IPS-11a (cell line): Measurements from ENCODE around the gene CLK1.

Experiments
- H3K4me3 ChIP-seq: one replicate; pipeline ENCODE4 v1.5.1; 2013; ENCODE audit warnings: low read depth, low read length, control low read depth

CLK1 gene

GRCh38 chr2:200811333-200812121 is 52.9 kb downstream of the CLK1 start, which contains the start of gene BZW1:
Gene BZW1, plus strand, starts transcription at chr2:200811910. Its CDS starts 1,308 bp downstream, at chr2:200813218.
- peak within 1 kb of the TSS; percentile 93 for H3K4me3 ChIP-seq

- peak overlapping the region; percentile 33 for H3K4me3 ChIP-seq
Observed at GRCh38 chr2:200810998-200811332, 53.5 kb downstream of the CLK1 start.

- H3K4me3 ChIP-seq: peak overlapping the region; percentile 33
Observed at GRCh38 chr2:200810252-200810997, 54.0 kb downstream of the CLK1 start.

- H3K4me3 ChIP-seq: no peak overlapping the region
Observed at GRCh38 chr2:200809506-200810251, 54.8 kb downstream of the CLK1 start.
